Heart left ventricle (tissue), 13 donors: Measurements from ENCODE around the gene NKX2-1.
"Not testable (repeated sequence)": the region's sequence is repeated elsewhere in the genome, so short reads cannot be mapped to it uniquely, and the experiment has no call there.

Experiments used
- POLR2A ChIP-seq, 2 donors: fragments of 450-650 bp; IDR thresholded peaks; one replicate each; pipeline ENCODE4 v1.6.1; 2017; ENCODE audit warnings: antibody characterized with exemption in 2 of 2, mild to moderate bottlenecking in 2 of 2, moderate library complexity in 2 of 2
- TF ChIP-seq, protein P1 (sequence below), 12 donors: fragments of 200-600 bp; sonication (generic) in 4 of 12; IDR thresholded peaks; one replicate each; pipeline versions ENCODE4 v1.5.0 to v1.8.0; 2018 to 2022; ENCODE audit warnings: antibody characterized with exemption in 12 of 12, mild to moderate bottlenecking in 5 of 12
- donor health status: ischemic (EF 13 %, LVEDD 7.1; RV severe dilation, severe dysfunction).
- donor health status: DM: no; HTN: yes; CAD: no.
- donor health status: DM: no; HTN: no; CAD: no.
- donor health status: ischemic (EF 25% LVEDD 6.9; RV normal size, moderate dysfunction).
- donor health status: ischemic (EF 25% LVEDD 5.7; RV mildly dilated, moderate dysfunction).
- donor health status: ischemic (EF 35%, LVEDD 5.7; RV mildly dilated, moderate dysfunction).
- donor health status: nonischemic (EF 11% LVEDD 7.7; RV severe dilation, severe dysfunction).
- donor health status: DM: yes; HTN: yes; CAD: no.
- donor health status: PGD.
- donor health status: ischemic (EF 29% LVEDD 5.4; RV normal size, mild dysfunction).
- donor health status: nonischemic (EF 23%, LVEDD 6.1; RV moderate dilation, normal function).

DNA sequence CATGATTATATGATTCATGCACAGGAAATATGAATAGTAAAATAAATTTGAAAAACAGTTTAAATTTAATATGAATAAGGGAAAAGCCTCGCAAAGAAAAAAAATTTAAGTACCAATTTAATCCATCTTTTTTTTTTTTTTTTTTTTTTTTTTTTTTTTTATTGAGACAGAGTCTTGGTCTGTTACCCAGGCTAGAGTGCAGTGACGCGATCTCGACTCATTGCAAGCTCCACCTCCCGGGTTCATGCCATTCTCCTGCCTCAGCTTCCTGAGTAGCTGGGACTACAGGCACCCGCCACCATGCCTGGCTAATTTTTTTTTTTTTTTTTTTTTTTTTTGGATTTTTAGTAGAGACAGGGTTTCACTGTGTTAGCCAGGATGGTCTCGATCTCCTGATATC is 44.0 kb downstream of the NKX2-1 start:
- TF ChIP-seq, protein P1, sequence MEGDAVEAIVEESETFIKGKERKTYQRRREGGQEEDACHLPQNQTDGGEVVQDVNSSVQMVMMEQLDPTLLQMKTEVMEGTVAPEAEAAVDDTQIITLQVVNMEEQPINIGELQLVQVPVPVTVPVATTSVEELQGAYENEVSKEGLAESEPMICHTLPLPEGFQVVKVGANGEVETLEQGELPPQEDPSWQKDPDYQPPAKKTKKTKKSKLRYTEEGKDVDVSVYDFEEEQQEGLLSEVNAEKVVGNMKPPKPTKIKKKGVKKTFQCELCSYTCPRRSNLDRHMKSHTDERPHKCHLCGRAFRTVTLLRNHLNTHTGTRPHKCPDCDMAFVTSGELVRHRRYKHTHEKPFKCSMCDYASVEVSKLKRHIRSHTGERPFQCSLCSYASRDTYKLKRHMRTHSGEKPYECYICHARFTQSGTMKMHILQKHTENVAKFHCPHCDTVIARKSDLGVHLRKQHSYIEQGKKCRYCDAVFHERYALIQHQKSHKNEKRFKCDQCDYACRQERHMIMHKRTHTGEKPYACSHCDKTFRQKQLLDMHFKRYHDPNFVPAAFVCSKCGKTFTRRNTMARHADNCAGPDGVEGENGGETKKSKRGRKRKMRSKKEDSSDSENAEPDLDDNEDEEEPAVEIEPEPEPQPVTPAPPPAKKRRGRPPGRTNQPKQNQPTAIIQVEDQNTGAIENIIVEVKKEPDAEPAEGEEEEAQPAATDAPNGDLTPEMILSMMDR (IDR thresholded peaks at IDR 0.05): not testable (repeated sequence)
- not testable (repeated sequence) for TF ChIP-seq POLR2A (IDR thresholded peaks at IDR 0.05)
